Hematopoietic multipotent progenitor cell treated with erythropoietin and hydrocortisone succinate and interleukin-3 and kit ligand, for 8 days (in vitro differentiated cells): ENCODE data around the gene TTLL11.

Experiments used
- DNase-seq: peaks from one replicate; pipeline ENCODE4 v3.0.0-alpha.2; 2015

Gene TTLL11

GRCh38 chr9:122109035-122109813 is 16.1 kb upstream of the TTLL11 start:
- DNase-seq: no peak

GRCh38 chr9:122107291-122107805 is 14.2 kb upstream of the TTLL11 start:
- DNase-seq: no peak

GRCh38 chr9:122106576-122106975 is 13.5 kb upstream of the TTLL11 start:
- no peak for DNase-seq

- no peak for DNase-seq
These were observed 10.9 kb upstream of the TTLL11 start for GRCh38 chr9:122103985-122104384.

GRCh38 chr9:122102156-122102555 is 9.0 kb upstream of the TTLL11 start:
- DNase-seq: no peak

- no peak for DNase-seq
These were observed 7.6 kb upstream of the TTLL11 start for GRCh38 chr9:122100756-122101155.

- peak; percentile 85 for DNase-seq
These were observed 6.3 kb upstream of the TTLL11 start for GRCh38 chr9:122099271-122099869.

- no peak for DNase-seq
These were observed 4.7 kb upstream of the TTLL11 start for GRCh38 chr9:122097679-122098315.

- DNase-seq: no peak
These were observed 3.7 kb upstream of the TTLL11 start for GRCh38 chr9:122096620-122097415.

- peak; percentile 81 for DNase-seq
These were observed 2.1 kb upstream of the TTLL11 start for GRCh38 chr9:122095010-122095767.

GRCh38 chr9:122091682-122092592 is 1.2 kb downstream of the TTLL11 start:
- DNase-seq: peak; percentile 16

GRCh38 chr9:122090981-122091380 is 2.1 kb downstream of the TTLL11 start:
- DNase-seq: no peak

GRCh38 chr9:122090287-122090883 is 2.7 kb downstream of the TTLL11 start:
- no peak for DNase-seq

- DNase-seq: peak; percentile 82
These were observed 4.0 kb downstream of the TTLL11 start for GRCh38 chr9:122088880-122089706.

GRCh38 chr9:122087406-122088200 is 5.5 kb downstream of the TTLL11 start:
- DNase-seq: no peak

GRCh38 chr9:122086873-122087272 is 6.2 kb downstream of the TTLL11 start:
- DNase-seq: peak; percentile 71

- no peak for DNase-seq
These were observed 7.8 kb downstream of the TTLL11 start for GRCh38 chr9:122085260-122085659.

- no peak for DNase-seq
These were observed 9.0 kb downstream of the TTLL11 start for GRCh38 chr9:122084026-122084675.
